Activated gamma-delta T cell treated with Interleukin-2 at 50 U/mL for 16 hours (primary cell): Measurements from ENCODE around the gene TNIK.
"Not testable (repeated sequence)": the region's sequence is repeated elsewhere in the genome, so short reads cannot be mapped to it uniquely, and the experiment has no call there.

ENCODE experiments used
- DNase-seq: peaks from one replicate; pipeline ENCODE4 v3.0.0-alpha.2; 2020

The TNIK gene

DNA sequence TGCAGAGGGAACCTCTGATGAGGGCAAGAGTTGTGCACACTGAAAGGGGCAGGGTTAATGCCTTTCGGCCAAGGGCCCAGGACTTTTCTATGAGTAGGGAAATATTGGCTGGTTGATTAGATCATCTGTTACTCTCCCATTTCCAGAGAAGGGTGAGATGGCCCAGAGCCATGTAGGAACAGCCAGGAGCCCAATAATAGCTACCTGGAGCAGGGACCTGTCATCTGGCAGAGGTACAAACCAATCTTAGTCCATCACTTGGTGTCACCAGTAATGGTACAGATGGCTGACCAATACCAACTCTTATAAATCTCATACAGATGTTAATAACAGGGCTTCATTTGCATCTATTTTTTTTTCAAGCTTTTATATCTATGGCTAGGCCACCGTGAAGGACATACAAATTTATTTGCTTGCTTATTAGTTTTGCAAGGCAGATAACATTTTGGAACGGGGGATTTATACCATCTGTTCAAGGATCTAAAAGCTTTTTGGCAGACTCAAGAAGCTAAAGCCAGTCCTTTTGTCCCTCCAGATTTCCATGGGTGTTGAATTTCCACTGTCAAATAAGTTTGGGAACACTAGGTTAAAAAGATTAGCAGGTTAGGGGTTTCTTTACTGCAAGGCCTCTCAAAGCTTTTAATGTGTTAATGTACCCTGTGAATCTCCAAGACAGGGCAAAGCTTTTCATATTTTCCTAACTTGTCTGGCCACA is 79.3 kb downstream of the TNIK start:
- no peak for DNase-seq

GRCh38 chr3:171379961-171380483 is 80.2 kb downstream of the TNIK start:
- no peak for DNase-seq

GRCh38 chr3:171379281-171379680 is 80.9 kb downstream of the TNIK start:
- DNase-seq: no peak

GRCh38 chr3:171378586-171378985 is 81.6 kb downstream of the TNIK start:
- DNase-seq: no peak

- no peak for DNase-seq
Measured at GRCh38 chr3:171377859-171378258, 82.3 kb downstream of the TNIK start.

- no peak for DNase-seq
Measured at GRCh38 chr3:171376596-171376947, 83.6 kb downstream of the TNIK start.

GRCh38 chr3:171375666-171376595 is 84.3 kb downstream of the TNIK start:
- DNase-seq: no peak

DNA sequence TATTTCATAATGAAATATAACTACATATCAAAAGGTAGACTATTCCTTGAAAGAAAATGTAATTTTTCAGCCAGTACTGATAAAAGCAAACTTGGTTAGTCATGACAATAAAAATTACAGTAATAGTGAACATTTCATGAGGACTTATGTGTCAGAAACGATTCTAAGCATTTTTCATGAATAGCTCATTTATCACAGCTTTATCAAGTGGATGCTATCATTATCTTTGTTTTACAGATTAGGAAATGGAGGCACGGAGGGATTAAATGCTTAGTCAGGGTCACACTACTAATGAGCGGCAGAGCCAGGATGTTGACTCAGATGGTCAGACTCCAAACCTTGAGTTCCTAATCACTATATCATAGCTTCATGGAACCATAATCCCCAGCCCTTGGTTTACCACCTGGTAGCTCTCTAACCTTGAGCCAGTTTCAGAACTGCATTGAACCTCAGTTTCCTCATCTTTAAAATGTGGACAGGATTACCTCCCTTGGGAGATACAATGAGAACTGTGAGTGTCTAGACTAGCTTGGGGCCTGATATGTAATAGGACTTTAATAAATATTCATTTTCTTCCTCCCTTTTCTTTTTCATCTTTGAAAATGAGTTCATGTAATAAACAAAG is 85.4 kb downstream of the TNIK start:
- no peak for DNase-seq

DNA sequence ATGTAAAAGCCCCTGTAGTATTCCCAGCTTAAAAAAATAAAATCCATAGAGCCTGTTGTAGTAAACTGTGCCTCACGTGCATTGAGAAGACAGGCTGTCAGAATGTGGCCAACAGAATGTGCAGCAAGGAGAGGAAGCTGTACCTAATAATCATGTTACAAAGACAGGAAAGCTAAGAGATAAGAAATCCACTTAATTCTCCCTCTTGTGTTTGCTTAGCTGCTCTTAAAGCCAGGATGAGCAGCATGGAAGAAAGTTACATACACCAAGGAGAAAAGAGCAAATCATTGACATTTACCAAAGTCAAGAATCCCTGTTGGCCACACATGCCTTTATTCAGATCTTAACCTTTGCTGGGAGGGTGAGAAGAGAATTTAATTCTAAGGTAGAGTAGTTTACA is 85.9 kb downstream of the TNIK start:
- DNase-seq: no peak

DNA sequence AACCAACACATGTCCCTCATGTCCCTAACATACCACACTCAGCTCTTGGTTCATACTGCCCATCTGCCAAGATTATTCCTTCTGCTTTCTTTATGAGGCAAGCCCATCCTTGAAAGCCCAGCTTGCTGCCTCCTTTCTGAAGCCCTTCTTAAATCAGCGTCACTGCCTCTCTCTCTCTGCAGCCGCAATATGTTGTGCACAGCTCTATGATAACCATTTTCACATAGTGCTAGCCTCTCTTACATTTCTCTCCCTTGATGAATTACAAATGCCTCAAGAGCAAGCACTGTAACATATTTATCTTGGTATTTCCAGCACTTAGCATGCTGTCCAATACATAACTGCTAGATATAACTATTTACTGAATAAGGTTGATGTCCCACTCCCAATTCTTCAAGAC is 86.5 kb downstream of the TNIK start:
- DNase-seq: no peak

DNA sequence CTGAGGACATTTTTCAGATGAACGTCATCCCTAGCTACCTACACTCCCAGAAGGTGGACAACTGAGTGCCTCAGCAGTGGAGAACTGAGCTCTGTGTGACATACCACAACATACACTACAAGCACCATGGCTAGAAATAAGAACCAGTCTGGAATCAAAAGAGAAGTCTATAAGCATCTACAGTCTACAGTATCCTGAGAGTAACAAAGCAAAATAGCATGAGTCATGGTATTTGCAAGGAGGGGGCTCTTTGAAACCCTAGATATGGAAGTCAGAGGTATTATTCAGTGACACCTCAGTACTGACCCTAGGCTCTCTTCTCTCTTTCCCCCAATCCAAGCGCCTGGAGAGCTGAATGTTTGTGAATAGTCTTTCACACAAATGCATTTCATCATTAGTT is 87.5 kb downstream of the TNIK start:
- no peak for DNase-seq

DNA sequence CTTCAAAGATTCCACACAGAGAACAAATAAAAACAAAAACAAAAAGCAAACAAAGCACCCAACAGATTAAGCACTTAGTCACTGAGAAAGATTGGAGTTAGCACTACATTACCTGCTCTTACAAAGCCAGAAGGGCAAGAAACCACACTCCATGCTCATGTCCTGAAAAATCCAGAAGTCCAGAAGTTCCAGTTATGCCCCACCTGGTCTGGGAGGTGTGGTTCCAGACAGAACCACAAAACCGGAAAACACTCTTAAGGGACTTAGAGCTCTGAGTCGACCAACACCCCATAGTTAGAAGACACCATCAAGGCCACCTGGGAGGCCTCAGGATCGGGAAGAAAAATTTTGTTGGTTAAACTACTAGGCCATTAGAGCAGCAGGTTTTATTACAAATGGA is 88.9 kb downstream of the TNIK start:
- DNase-seq: no peak

- no peak for DNase-seq
Measured at GRCh38 chr3:171369156-171369555, 91.0 kb downstream of the TNIK start.

- DNase-seq: not testable (repeated sequence)
Measured at GRCh38 chr3:171366738-171367137, 93.5 kb downstream of the TNIK start.

- DNase-seq: no peak
Measured at GRCh38 chr3:171366043-171366442, 94.2 kb downstream of the TNIK start.

GRCh38 chr3:171365489-171365888 is 94.7 kb downstream of the TNIK start:
- DNase-seq: no peak

DNA sequence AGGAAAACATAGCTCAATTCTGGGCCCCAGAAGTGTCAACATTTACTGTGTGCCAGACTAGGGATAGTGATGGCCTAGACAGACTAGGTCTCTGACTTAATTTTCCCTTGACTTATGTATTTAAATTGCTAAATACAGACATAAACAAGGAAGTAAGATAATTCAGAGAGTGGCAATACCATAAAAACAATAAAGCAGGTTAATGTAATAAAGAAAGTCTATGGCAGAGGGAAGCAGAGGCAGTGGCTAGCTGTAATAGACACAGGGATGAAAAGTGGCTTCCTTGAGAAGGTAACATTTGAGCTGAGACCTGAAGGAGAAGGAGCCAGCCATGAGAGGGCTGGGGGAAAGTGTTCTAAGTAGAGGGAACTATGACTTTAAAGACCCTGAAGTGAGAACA is 95.7 kb downstream of the TNIK start:
- no peak for DNase-seq

DNA sequence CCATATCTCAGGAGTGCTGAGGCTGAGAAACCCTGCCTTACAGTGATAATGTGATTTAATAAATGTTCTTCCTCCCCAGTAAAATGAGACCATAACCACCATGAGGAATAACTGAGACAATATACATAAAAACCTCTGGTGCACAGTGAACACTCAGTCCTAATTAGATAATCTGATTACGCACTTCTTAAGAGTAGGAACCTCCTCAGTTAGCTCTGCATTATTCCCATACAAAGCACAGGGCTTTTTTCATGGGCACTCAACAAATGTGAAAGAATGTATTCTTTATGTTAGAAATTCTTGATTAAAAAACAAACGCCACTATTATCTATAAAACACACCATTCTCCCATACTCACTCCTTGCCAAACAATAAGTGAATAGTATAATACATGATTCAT is 97.0 kb downstream of the TNIK start:
- DNase-seq: no peak

DNA sequence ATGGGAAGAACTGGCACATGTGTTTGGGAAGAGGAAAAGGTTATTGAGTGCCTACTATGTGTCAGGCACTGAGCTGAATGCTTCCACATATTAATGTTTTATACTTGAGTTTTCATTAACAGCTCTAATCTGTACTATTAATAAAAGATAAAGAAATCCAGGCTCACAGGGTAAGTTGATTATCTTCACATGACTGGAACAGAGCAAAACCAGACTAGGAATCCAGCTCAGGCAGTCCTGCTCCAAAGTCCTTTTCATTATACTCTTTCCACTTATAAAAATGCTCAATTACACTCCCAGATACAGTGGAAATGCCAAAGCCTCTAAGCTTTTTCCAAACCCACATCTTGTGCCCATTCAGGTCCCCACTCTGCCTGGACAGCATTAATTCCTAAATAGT is 97.6 kb downstream of the TNIK start:
- no peak for DNase-seq

GRCh38 chr3:171358881-171359198 is 101.4 kb downstream of the TNIK start:
- no peak for DNase-seq

- no peak for DNase-seq
Measured at GRCh38 chr3:171358181-171358880, 101.9 kb downstream of the TNIK start.

GRCh38 chr3:171357721-171358120 is 102.5 kb downstream of the TNIK start:
- DNase-seq: no peak

- no peak for DNase-seq
Measured at GRCh38 chr3:171356251-171356650, 104.0 kb downstream of the TNIK start.
